ENCODE measurements around the gene PDGFRB. TPM values are rescaled to one million over a fixed set of nuclear protein-coding genes. Genes with fewer than 3 reads are reported as not detected.
A peak's percentile ranks its signal among the peaks of the same experiment; 100 is the strongest.

PDGFRB gene
- total RNA-seq, 4 donors from 2014 or later, result 17.5 to 87.5 (median 31.2) TPM

DNA sequence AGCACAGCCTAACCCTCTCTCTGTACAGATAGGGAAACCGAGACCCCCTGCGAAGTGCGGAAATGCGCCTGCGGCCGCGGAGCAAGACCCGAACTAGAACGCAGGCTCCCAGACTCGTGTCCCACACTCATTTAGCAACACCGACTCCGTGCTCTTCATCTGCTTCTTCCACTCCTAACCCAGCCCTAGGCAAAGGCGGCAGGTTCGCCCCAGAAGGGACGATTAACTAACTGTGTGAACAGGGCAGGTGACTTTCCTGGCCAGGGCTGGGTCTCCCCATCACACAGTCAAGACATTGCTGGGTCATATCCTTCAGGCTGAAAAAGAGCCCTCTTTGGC is 11.8 kb upstream of the PDGFRB start:
- H3K9me3 ChIP-seq, result no peaks in the 10 kb centered on the region
- TF ChIP-seq, protein P1, sequence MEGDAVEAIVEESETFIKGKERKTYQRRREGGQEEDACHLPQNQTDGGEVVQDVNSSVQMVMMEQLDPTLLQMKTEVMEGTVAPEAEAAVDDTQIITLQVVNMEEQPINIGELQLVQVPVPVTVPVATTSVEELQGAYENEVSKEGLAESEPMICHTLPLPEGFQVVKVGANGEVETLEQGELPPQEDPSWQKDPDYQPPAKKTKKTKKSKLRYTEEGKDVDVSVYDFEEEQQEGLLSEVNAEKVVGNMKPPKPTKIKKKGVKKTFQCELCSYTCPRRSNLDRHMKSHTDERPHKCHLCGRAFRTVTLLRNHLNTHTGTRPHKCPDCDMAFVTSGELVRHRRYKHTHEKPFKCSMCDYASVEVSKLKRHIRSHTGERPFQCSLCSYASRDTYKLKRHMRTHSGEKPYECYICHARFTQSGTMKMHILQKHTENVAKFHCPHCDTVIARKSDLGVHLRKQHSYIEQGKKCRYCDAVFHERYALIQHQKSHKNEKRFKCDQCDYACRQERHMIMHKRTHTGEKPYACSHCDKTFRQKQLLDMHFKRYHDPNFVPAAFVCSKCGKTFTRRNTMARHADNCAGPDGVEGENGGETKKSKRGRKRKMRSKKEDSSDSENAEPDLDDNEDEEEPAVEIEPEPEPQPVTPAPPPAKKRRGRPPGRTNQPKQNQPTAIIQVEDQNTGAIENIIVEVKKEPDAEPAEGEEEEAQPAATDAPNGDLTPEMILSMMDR (IDR thresholded peaks at IDR 0.05), result no peak
- TF ChIP-seq POLR2A (IDR thresholded peaks at IDR 0.05), result no peak
- peak overlapping the region in 3 of 4 donors; percentile 43 to 72 (median 68) for H3K4me3 ChIP-seq
- no peak for DNase-seq
- peak overlapping the region in 3 of 4 donors; percentile 90 to 97 (median 95) for H3K27ac ChIP-seq
- H3K27me3 ChIP-seq, result no peaks in the 10 kb centered on the region
- H3K4me1 ChIP-seq, result peaks cover 0 to 69% (median 7%) of the 10 kb centered on the region in 4 donors
- peaks cover 0 to 4% (median 0%) of the 10 kb centered on the region in 3 donors for H3K36me3 ChIP-seq

DNA sequence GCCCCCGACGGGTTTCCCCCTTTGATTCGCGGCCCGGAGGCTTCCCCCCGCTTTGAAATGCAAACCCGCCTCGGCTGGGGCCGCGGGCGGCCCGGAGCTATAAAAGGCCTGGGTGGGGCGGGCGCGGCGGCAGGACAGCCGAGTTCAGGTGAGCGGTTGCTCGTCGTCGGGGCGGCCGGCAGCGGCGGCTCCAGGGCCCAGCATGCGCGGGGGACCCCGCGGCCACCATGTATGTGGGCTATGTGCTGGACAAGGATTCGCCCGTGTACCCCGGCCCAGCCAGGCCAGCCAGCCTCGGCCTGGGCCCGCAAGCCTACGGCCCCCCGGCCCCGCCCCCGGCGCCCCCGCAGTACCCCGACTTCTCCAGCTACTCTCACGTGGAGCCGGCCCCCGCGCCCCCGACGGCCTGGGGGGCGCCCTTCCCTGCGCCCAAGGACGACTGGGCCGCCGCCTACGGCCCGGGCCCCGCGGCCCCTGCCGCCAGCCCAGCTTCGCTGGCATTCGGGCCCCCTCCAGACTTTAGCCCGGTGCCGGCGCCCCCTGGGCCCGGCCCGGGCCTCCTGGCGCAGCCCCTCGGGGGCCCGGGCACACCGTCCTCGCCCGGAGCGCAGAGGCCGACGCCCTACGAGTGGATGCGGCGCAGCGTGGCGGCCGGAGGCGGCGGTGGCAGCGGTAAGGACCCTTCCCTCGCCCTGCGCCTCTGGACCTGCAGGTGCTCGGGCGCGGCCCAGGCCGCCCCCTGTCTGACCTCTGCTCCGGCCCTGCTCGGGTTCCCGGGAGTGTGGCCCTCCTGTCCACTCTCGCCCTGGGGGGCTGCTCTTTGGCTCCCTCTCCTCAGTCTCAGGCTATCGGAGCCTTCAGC is 11.2 kb upstream of the PDGFRB start, which contains the start of gene CDX1:
CDX1 (plus strand) TSS at position 129 of the 862 bp plus-strand sequence; CDS start at position 228, 99 bp downstream.
- peak in 2 of 3 donors; percentile 69 to 86 for DNase-seq
- peak within 1 kb of the TSS in 3 of 4 donors; percentile 90 to 97 (median 95) for H3K27ac ChIP-seq
- H3K4me1 ChIP-seq, result peaks cover 0 to 67% (median 7%) of the 10 kb centered on the region in 4 donors

GRCh38 chr5:150166037-150166649 is 10.5 kb upstream of the PDGFRB start:
- H3K27me3 ChIP-seq, result no peaks in the 10 kb centered on the region
- H3K4me1 ChIP-seq, result peaks cover 0 to 63% (median 7%) of the 10 kb centered on the region in 4 donors
- peak overlapping the region in 3 of 4 donors; percentile 43 to 72 (median 68) for H3K4me3 ChIP-seq
- DNase-seq, result no peak
- peak overlapping the region in 3 of 4 donors; percentile 90 to 97 (median 95) for H3K27ac ChIP-seq
- no peaks in the 10 kb centered on the region for H3K9me3 ChIP-seq
- TF ChIP-seq, protein P1 (IDR thresholded peaks at IDR 0.05), result no peak
- TF ChIP-seq POLR2A (IDR thresholded peaks at IDR 0.05), result no peak
- H3K36me3 ChIP-seq, result peaks cover 0 to 3% (median 0%) of the 10 kb centered on the region in 3 donors

More for the DNA sequence above, 11.2 kb upstream of the PDGFRB start, which contains the start of gene CDX1:
- no peaks in the 10 kb centered on the region for H3K9me3 ChIP-seq
- H3K4me3 ChIP-seq, result peak within 1 kb of the TSS in 3 of 4 donors; percentile 43 to 72 (median 68)
- peak; percentile 82 to 88 for TF ChIP-seq POLR2A (IDR thresholded peaks at IDR 0.05)
- TF ChIP-seq, protein P1 (IDR thresholded peaks at IDR 0.05), result peak in 1 of 6 experiments; percentile 4
- H3K27me3 ChIP-seq, result no peaks in the 10 kb centered on the region
- peaks cover 0 to 4% (median 0%) of the 10 kb centered on the region in 3 donors for H3K36me3 ChIP-seq

DNA sequence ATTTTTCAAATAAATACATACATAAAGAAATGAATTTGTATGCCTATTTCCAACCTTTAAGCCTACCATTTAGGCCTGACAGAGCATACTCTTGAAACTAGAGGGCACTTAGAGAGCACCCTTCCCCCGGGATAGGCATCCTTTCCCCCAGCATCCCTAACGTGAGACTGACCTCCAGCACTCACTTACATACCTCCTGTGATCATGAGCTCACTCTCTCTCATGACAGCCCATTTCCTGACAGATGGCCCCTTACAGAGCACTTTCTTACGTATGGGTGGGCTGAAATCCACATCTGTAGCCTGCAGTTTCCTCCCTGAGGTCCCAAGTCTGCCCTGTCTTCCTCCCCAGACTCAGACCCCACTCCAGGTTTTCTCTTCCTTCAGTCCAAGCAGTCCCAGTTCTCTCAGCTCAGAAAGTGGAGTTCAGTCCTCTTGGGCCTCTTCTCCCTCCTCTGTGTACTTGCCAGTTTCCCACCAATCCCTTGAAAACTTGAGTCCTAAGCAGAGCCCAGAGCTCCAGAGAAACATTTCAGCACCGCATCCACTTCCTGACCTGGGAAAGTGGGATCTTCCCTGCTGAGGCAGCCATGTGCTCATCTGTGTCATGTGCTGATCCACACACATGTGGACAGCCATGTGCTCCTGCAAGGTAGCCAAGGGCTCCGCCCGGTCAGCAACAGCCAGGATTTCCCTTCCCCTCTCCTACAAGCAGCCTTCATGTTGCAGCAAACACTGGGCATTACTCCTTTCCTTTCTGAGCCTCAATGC is 8.8 kb upstream of the PDGFRB start:
- Histone ChIP-seq H3K27ac (peak overlapping the region in 3 of 4 donors; percentile 66 to 90 (median 84)), H3K4me1 (peaks cover 3 to 49% (median 7%) of the 10 kb centered on the region in 4 donors)
- TF ChIP-seq, protein P1 (IDR thresholded peaks at IDR 0.05), result no peak
- TF ChIP-seq POLR2A (IDR thresholded peaks at IDR 0.05), result peak in 1 of 2 donors; percentile 13

DNA sequence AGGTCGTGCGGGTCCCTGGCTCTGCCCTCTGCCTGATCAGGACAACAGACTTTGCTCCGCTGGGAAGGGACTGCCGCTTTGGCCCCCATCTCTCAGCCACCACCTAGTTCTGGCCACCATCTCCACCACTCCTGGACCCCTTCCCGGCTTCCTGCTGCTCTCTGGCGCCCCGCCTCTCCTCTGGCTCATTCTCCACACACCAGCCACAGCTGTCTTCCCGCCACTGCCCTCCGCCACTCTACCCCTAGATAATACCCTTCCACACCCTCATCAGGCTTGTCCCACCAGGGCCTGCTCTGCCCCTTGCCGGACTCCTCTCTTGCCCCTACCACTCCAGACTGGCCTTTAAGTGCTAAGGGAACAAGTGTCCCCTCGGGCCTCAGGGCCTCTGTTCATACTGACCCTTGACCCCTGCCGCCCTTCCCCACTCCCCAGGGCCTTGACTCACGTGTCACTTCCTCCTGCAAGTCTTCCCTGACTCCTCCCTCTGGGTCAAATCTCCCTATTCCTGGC is 8.0 kb upstream of the PDGFRB start:
- Histone ChIP-seq H3K27ac (peak overlapping the region in 3 of 4 donors; percentile 66 to 90 (median 84)), H3K4me3 (peak overlapping the region in 1 of 4 donors; percentile 20), H3K9me3 (no peaks in the 10 kb centered on the region), H3K4me1 (peaks cover 3 to 44% (median 7%) of the 10 kb centered on the region in 4 donors), H3K27me3 (no peaks in the 10 kb centered on the region), H3K36me3 (no peaks in the 10 kb centered on the region)
- TF ChIP-seq POLR2A (IDR thresholded peaks at IDR 0.05), result peak; percentile 10 to 44
- TF ChIP-seq, protein P1 (IDR thresholded peaks at IDR 0.05), result peak in 4 of 6 experiments; percentile 4 to 36 (median 32)
- peak in 2 of 3 donors; percentile 81 to 85 for DNase-seq

More for the DNA sequence above, 8.8 kb upstream of the PDGFRB start:
- Histone ChIP-seq H3K27me3 (no peaks in the 10 kb centered on the region), H3K4me3 (no peak overlapping the region), H3K36me3 (no peaks in the 10 kb centered on the region), H3K9me3 (no peaks in the 10 kb centered on the region)
- peak in 2 of 3 donors; percentile 77 for DNase-seq
